H1 (cell line): Measurements from ENCODE around the gene IQGAP1. TPM values are rescaled to one million over a fixed set of nuclear protein-coding genes. Genes with fewer than 3 reads are reported as not detected.

Experiments
- CTCF ChIA-PET: fragments of 300-600 bp; sonication (Branson Sonifier 250); formaldehyde crosslinking; loops from one replicate; lab custom pipeline; 2021; ENCODE audit not compliant: partially characterized antibody; lab: Charles Lee
- POLR2A ChIA-PET: fragments of 300-600 bp; sonication (Branson Sonifier 250); formaldehyde crosslinking; loops from one replicate; lab custom pipeline; 2021; ENCODE audit warnings: inconsistent platforms; ENCODE audit not compliant: partially characterized antibody; lab: Charles Lee
- DNase-seq, 2 experiments: peaks; one replicate each; pipeline versions ENCODE4 v3.0.0 to v3.0.0-alpha.2; 2010 to 2022; ENCODE audit warnings: low spot score in 2 of 2, low read depth in 1 of 2, mixed read lengths in 1 of 2
- FAIRE-seq: peaks from 2 replicates; lab custom pipeline; 2011; peaks lifted over from hg19 to GRCh38; lab: Jason Lieb, UNC
- H2AFZ ChIP-seq: 2 replicates; pipeline ENCODE4 v1.8.1; 2012; ENCODE audit warnings: low read length, inconsistent platforms
- H2AK5ac ChIP-seq: 2 replicates; pipeline ENCODE4 v1.6.1; 2013; ENCODE audit warnings: low read depth, low read length
- H2BK120ac ChIP-seq: replicated peaks from 2 replicates; pipeline ENCODE3; 2013; ENCODE audit warnings: low read depth, low read length, inconsistent platforms
- H2BK12ac ChIP-seq: 2 replicates; pipeline ENCODE4 v1.6.1; 2013; ENCODE audit warnings: low read depth, low read length
- H2BK15ac ChIP-seq: 2 replicates; pipeline ENCODE4 v1.6.1; 2013; ENCODE audit warnings: low read length
- H2BK20ac ChIP-seq: 2 replicates; pipeline ENCODE4 v1.6.1; 2013; ENCODE audit warnings: low read length
- H2BK5ac ChIP-seq: 2 replicates; pipeline ENCODE4 v1.6.1; 2013; ENCODE audit warnings: low read depth, low read length
- H3K14ac ChIP-seq: 2 replicates; pipeline ENCODE4 v1.6.1; 2013; ENCODE audit warnings: inconsistent platforms; ENCODE audit not compliant: insufficient read length
- H3K18ac ChIP-seq: 2 replicates; pipeline ENCODE4 v1.6.1; 2013; ENCODE audit warnings: low read length; ENCODE audit errors: extremely low read depth
- H3K23ac ChIP-seq: 2 replicates; pipeline ENCODE4 v1.6.1; 2013; ENCODE audit warnings: inconsistent platforms; ENCODE audit not compliant: insufficient read length
- H3K23me2 ChIP-seq: 2 replicates; pipeline ENCODE4 v1.6.1; 2013; ENCODE audit warnings: low read depth, low read length
- H3K27ac ChIP-seq: 2 replicates; pipeline ENCODE4 v1.6.1; 2011; ENCODE audit warnings: low read depth, low read length, inconsistent platforms
- H3K27me3 ChIP-seq, 4 experiments: replicated peaks in 1 of 4; 1 replicate in 1 of 4; 2 replicates in 3 of 4; pipeline versions ENCODE4 v1.6.1 to v1.8.1; 2011 to 2013; ENCODE audit warnings: low read length in 3 of 4, mild to moderate bottlenecking in 3 of 4, inconsistent platforms in 2 of 4, mixed read lengths in 2 of 4, moderate library complexity in 1 of 4; ENCODE audit not compliant: control insufficient read depth in 3 of 4, insufficient read depth in 3 of 4; ENCODE audit errors: extremely low read depth in 1 of 4
- H3K36me3 ChIP-seq, 4 experiments: 2 replicates each; pipeline versions ENCODE4 v1.6.1 to v1.8.1; 2011 to 2013; ENCODE audit warnings: mild to moderate bottlenecking in 4 of 4, low read length in 3 of 4, moderate library complexity in 2 of 4, control low read depth in 1 of 4, inconsistent platforms in 1 of 4; ENCODE audit not compliant: insufficient read depth in 4 of 4, control insufficient read depth in 2 of 4
- H3K4ac ChIP-seq: replicated peaks from 2 replicates; pipeline ENCODE3; 2013; ENCODE audit warnings: low read length, low read depth, mixed read lengths, inconsistent platforms; ENCODE audit not compliant: insufficient read length
- H3K4me1 ChIP-seq, 4 experiments: replicated peaks in 1 of 4; 1 replicate in 1 of 4; 2 replicates in 3 of 4; pipeline versions ENCODE4 v1.6.1 to v1.8.1; 2011 to 2013; ENCODE audit warnings: low read length in 3 of 4, inconsistent platforms in 2 of 4, mixed read lengths in 1 of 4; ENCODE audit not compliant: insufficient read depth in 4 of 4, control insufficient read depth in 3 of 4
- H3K4me2 ChIP-seq, 2 experiments: 2 replicates each; pipeline versions ENCODE4 v1.6.1 to v1.8.1; 2011 to 2013; ENCODE audit warnings: low read depth in 2 of 2, low read length in 2 of 2, control low read depth in 1 of 2, inconsistent platforms in 1 of 2, mild to moderate bottlenecking in 1 of 2; ENCODE audit not compliant: insufficient read depth in 1 of 2
- H3K4me3 ChIP-seq, 4 experiments: fragments of 200-600, 300-600 bp in 1 of 4; sonication (generic), shearing (Covaris generic), sonication (Bioruptor Twin) in 1 of 4; 2 replicates each; pipeline versions ENCODE4 v1.5.1 to v1.8.1; 2011 to 2016; ENCODE audit warnings: low read length in 4 of 4, low read depth in 3 of 4, control low read depth in 2 of 4, inconsistent platforms in 2 of 4, mild to moderate bottlenecking in 2 of 4, mixed read lengths in 1 of 4, moderate library complexity in 1 of 4; ENCODE audit not compliant: insufficient read depth in 2 of 4; ENCODE audit errors: extremely low read depth in 1 of 4
- H3K56ac ChIP-seq: replicated peaks from 2 replicates; pipeline ENCODE3; 2013; ENCODE audit warnings: low read depth, mild to moderate bottlenecking, mixed read lengths, low read length, inconsistent platforms; ENCODE audit not compliant: insufficient read length
- H3K79me1 ChIP-seq: 2 replicates; pipeline ENCODE4 v1.6.1; 2013; ENCODE audit warnings: low read depth, low read length, control low read depth
- H3K79me2 ChIP-seq, 2 experiments: 2 replicates each; pipeline versions ENCODE4 v1.6.1 to v1.8.1; 2012 to 2013; ENCODE audit warnings: low read length in 2 of 2, mild to moderate bottlenecking in 2 of 2, inconsistent platforms in 1 of 2; ENCODE audit not compliant: insufficient read depth in 2 of 2, control insufficient read depth in 1 of 2
- H3K9ac ChIP-seq, 4 experiments: replicated peaks in 1 of 4; 1 replicate in 1 of 4; 2 replicates in 3 of 4; pipeline versions ENCODE4 v1.6.1 to v1.8.1; 2011 to 2013; ENCODE audit warnings: low read depth in 3 of 4, low read length in 3 of 4, control low read depth in 2 of 4, mild to moderate bottlenecking in 2 of 4, moderate library complexity in 2 of 4, inconsistent platforms in 1 of 4; ENCODE audit errors: extremely low read depth in 1 of 4
- H3K9me3 ChIP-seq, 2 experiments: 2 replicates each; pipeline versions ENCODE4 v1.6.1 to v1.8.1; 2012 to 2013; ENCODE audit warnings: mild to moderate bottlenecking in 2 of 2, moderate library complexity in 2 of 2, control low read depth in 1 of 2, inconsistent platforms in 1 of 2, low read depth in 1 of 2, low read length in 1 of 2, mixed read lengths in 1 of 2; ENCODE audit not compliant: insufficient read depth in 2 of 2
- H4K20me1 ChIP-seq, 2 experiments: replicated peaks in 1 of 2; 2 replicates each; pipeline versions ENCODE3 to v1.8.1; 2011 to 2013; ENCODE audit warnings: inconsistent platforms in 2 of 2, low read length in 2 of 2, mild to moderate bottlenecking in 1 of 2; ENCODE audit not compliant: insufficient read depth in 2 of 2, control insufficient read depth in 1 of 2
- H4K5ac ChIP-seq: 2 replicates; pipeline ENCODE4 v1.6.1; 2013; ENCODE audit warnings: low read length, low read depth, mixed read lengths, inconsistent platforms; ENCODE audit not compliant: insufficient read length
- H4K8ac ChIP-seq: 2 replicates; pipeline ENCODE4 v1.8.0; 2013; ENCODE audit warnings: mild to moderate bottlenecking, moderate library complexity, low read length, inconsistent platforms; ENCODE audit not compliant: insufficient read depth; ENCODE audit errors: extremely low read depth
- H4K91ac ChIP-seq: replicated peaks from 2 replicates; pipeline ENCODE3; 2013; ENCODE audit warnings: low read length, mixed read lengths, inconsistent platforms; ENCODE audit not compliant: insufficient read length
- EP300 ChIP-seq, 2 experiments: IDR thresholded peaks; 1 replicate in 1 of 2; 2 replicates in 1 of 2; pipeline ENCODE4 v1.6.1; 2011 to 2012; ENCODE audit warnings: low read depth in 2 of 2, low read length in 2 of 2, mild to moderate bottlenecking in 2 of 2, borderline replicate concordance in 1 of 2, inconsistent platforms in 1 of 2, moderate library complexity in 1 of 2
- FOSL1 ChIP-seq: IDR thresholded peaks from 2 replicates; pipeline ENCODE4 v1.6.1; 2011; ENCODE audit warnings: mild to moderate bottlenecking, low read depth, low read length, moderate library complexity; ENCODE audit not compliant: insufficient read depth
- RAD21 ChIP-seq, 2 experiments: IDR thresholded peaks in 1 of 2; conservative IDR thresholded peaks in 1 of 2; 2 replicates each; pipeline ENCODE4 v1.6.1; 2011; ENCODE audit warnings: low read depth in 2 of 2, low read length in 2 of 2, improper control_type of control experiment in 1 of 2, inconsistent platforms in 1 of 2, mild to moderate bottlenecking in 1 of 2, moderate library complexity in 1 of 2
- WGBS, 2 experiments: shearing (Covaris generic) in 1 of 2; methylation state at CpG; one replicate each; pipeline versions ENCODE4 v1.1.6 to v1.1.7; 2013 to 2015; ENCODE audit warnings: low lambda C conversion rate in 2 of 2, mixed read lengths in 2 of 2, inconsistent platforms in 1 of 2, low coverage in 1 of 2, missing lambda C conversion rate in 1 of 2; ENCODE audit not compliant: insufficient replicate concordance in 2 of 2, insufficient coverage in 1 of 2, insufficient read length in 1 of 2; ENCODE audit errors: extremely low coverage in 1 of 2, missing lambda C conversion rate in 1 of 2; 5-methylcytosine and 5-hydroxymethylcytosine counted together
- polyA plus RNA-seq, 7 experiments: library from polyadenylated mRNA; depleted of rRNA in 3 of 7; stranded (reverse) in 5 of 7; unstranded in 2 of 7; fragments of >200 nt in 5 of 7; fragments of 200-250 nt in 2 of 7; gene quantifications; 1 replicate in 5 of 7; 2 replicates in 1 of 7; 4 replicates in 1 of 7; pipeline versions ENCODE4 v1.2.1 to v1.2.3, GENCODE V29; 2011 to 2013; ENCODE audit warnings: missing spikeins in 2 of 7, mixed read lengths in 2 of 7
- total RNA-seq: library from RNA; stranded (reverse); fragmentation: NEBNext Ultra II Directional; extraction: Animal tissue kit (Norgen Biotek cat#: 25700); gene quantifications from 2 replicates; pipeline ENCODE4 v1.2.1, GENCODE V29; 2021
- TF ChIP-seq, protein P1 (sequence below), 3 experiments: IDR thresholded peaks; 1 replicate in 2 of 3; 2 replicates in 1 of 3; pipeline versions ENCODE4 v1.5.1 to v1.6.1; 2011; ENCODE audit warnings: low read length in 3 of 3, mild to moderate bottlenecking in 3 of 3, inconsistent platforms in 2 of 3, low read depth in 1 of 3, moderate library complexity in 1 of 3; ENCODE audit not compliant: insufficient read depth in 1 of 3; ENCODE audit errors: control extremely low read depth in 1 of 3
- TF ChIP-seq, protein P2 (sequence below): IDR thresholded peaks from 2 replicates; pipeline ENCODE4 v1.6.1; 2012; ENCODE audit warnings: inconsistent platforms

IQGAP1 gene
- total and polyA plus RNA-seq, 2 of the 8 experiments (the other 6 are each of a cell fraction or from before 2014, with no cell fraction given): 56.0 to 138 TPM

DNA sequence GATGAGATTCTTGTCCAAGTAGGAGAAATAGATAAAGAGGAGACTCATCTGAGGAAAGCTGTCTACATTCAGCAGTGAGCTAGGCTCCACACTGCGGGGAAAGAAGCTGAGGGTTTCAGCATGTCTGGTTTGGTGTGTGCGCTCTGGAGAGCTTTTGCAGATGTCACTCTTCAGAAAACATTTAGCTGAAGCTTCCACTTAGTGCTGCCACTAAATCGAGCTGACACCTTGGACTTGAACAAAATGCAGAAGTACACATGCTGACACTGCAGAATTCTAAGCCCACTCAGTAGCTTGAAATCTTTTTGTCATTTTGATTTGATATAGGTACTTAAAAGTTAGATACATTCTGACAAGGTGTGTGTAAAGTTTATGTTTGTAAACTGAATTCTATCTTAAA is 109.3 kb downstream of the IQGAP1 start:
- H2AFZ ChIP-seq: no peak overlapping the region
- no peak overlapping the region for H2BK12ac ChIP-seq
- H3K4me2 ChIP-seq: no peak overlapping the region
- no peak overlapping the region for H4K91ac ChIP-seq
- peaks cover 12 to 65% (median 37%) of the 10 kb centered on the region in 4 experiments for H3K36me3 ChIP-seq
- no peak overlapping the region for H2AK5ac ChIP-seq
- POLR2A ChIA-PET: no interaction called here
- H3K9me3 ChIP-seq: no peaks in the 10 kb centered on the region
- H3K27ac ChIP-seq: no peak overlapping the region
- CTCF ChIA-PET: interaction anchor here (0.9 to 3.9 kb wide), 5 partner anchors 13 to 197 kb away, joined by 3 to 14 read pairs (median 4); no protein-coding TSS in a partner anchor
- H3K23ac ChIP-seq: no peak overlapping the region
- H2BK120ac ChIP-seq: no peak overlapping the region
- no peak overlapping the region for H4K8ac ChIP-seq
- no peak overlapping the region for H2BK20ac ChIP-seq
- H3K79me2 ChIP-seq: no peaks in the 10 kb centered on the region
- H2BK5ac ChIP-seq: no peak overlapping the region
- no peak overlapping the region for H3K18ac ChIP-seq
- H2BK15ac ChIP-seq: no peak overlapping the region
- H4K20me1 ChIP-seq: no peaks in the 10 kb centered on the region
- no peak for FAIRE-seq
- no peak overlapping the region for H4K5ac ChIP-seq
- H3K4ac ChIP-seq: no peak overlapping the region
- WGBS, 2 experiments: 95% methylated on average over 3 of the region's 3 CpGs; no CpG with 5 or more reads in 1 of the 2 experiments
- no peak overlapping the region for H3K4me3 ChIP-seq
- H3K27me3 ChIP-seq: no peaks in the 10 kb centered on the region
- DNase-seq: no peak
- no peak overlapping the region for H3K9ac ChIP-seq
- no peaks in the 10 kb centered on the region for H3K4me1 ChIP-seq
- no peak overlapping the region for H3K14ac ChIP-seq
- H3K23me2 ChIP-seq: no peaks in the 10 kb centered on the region
- H3K79me1 ChIP-seq: no peaks in the 10 kb centered on the region
- H3K56ac ChIP-seq: no peak overlapping the region
- TF ChIP-seq, protein P1, sequence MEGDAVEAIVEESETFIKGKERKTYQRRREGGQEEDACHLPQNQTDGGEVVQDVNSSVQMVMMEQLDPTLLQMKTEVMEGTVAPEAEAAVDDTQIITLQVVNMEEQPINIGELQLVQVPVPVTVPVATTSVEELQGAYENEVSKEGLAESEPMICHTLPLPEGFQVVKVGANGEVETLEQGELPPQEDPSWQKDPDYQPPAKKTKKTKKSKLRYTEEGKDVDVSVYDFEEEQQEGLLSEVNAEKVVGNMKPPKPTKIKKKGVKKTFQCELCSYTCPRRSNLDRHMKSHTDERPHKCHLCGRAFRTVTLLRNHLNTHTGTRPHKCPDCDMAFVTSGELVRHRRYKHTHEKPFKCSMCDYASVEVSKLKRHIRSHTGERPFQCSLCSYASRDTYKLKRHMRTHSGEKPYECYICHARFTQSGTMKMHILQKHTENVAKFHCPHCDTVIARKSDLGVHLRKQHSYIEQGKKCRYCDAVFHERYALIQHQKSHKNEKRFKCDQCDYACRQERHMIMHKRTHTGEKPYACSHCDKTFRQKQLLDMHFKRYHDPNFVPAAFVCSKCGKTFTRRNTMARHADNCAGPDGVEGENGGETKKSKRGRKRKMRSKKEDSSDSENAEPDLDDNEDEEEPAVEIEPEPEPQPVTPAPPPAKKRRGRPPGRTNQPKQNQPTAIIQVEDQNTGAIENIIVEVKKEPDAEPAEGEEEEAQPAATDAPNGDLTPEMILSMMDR (IDR thresholded peaks at IDR 0.05; ENCODE audit: control extremely low read depth in 1 of 3, insufficient read depth in 1 of 3, low read depth in 1 of 3, low read length in 3 of 3): no peak
- TF ChIP-seq, protein P2, sequence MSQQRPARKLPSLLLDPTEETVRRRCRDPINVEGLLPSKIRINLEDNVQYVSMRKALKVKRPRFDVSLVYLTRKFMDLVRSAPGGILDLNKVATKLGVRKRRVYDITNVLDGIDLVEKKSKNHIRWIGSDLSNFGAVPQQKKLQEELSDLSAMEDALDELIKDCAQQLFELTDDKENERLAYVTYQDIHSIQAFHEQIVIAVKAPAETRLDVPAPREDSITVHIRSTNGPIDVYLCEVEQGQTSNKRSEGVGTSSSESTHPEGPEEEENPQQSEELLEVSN: no peak
- TF ChIP-seq FOSL1 (no peak), RAD21 (IDR thresholded peaks at IDR 0.05 in 1 of 2, conservative IDR thresholded peaks at IDR 0.05 in 1 of 2; ENCODE audit: low read depth in 2 of 2, low read length in 2 of 2) (no peak), EP300 (IDR thresholded peaks at IDR 0.05; ENCODE audit: borderline replicate concordance in 1 of 2, low read depth in 2 of 2, low read length in 2 of 2) (no peak)
